GM19099 (cell line): ENCODE data around the gene SPINK4.

ENCODE experiments used
- POLR2A ChIP-seq: IDR thresholded peaks from 3 replicates; pipeline ENCODE4 v1.6.1; 2011; ENCODE audit warnings: low read depth; ENCODE audit not compliant: insufficient read length; ENCODE audit errors: extremely low read depth

Gene SPINK4

GRCh38 chr9:33291031-33291397 lies 51.0 kb downstream of the SPINK4 start:
- no peak for TF ChIP-seq POLR2A

DNA sequence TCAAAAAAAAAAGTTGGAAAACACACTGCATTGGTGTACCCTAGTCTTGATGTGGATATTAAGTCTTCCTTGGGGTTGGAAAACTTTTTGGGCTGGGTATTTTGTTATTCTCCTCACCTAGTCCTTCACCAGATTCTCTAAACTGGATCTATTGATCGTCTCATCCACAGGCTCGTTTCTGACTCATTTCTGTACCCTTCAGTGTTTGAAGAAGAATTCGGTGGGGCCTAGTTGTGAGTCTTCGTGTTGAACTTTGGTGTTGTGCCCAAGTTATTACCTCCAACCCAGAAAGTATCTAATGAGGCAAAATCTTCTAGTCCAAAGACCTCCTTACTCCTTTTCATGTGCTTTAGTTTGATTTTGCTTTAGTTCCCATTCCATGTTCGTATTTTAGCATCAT lies 51.9 kb downstream of the SPINK4 start:
- TF ChIP-seq POLR2A: no peak

GRCh38 chr9:33293782-33294181 lies 53.8 kb downstream of the SPINK4 start:
- TF ChIP-seq POLR2A: no peak

GRCh38 chr9:33294670-33295432 lies 54.9 kb downstream of the SPINK4 start:
- no peak for TF ChIP-seq POLR2A

DNA sequence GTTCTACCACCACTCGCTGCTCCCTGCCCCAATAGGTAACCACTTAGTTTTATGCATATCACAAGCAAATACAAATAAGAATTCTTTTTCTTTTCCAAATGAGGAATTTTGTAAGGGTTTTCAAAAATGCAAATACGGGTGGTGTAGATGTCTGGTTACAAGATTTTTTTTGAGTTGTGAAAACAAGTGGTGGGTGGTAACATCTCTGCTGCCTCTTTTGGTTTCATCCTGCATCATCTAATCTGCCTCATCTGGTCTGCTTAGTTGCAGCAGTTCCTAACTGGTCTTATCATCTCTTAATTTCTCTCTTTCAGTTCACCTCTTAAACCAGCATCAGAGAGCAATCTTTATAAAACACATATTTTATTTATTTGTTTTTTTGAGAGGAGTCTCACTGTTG lies 55.6 kb downstream of the SPINK4 start:
- no peak for TF ChIP-seq POLR2A

DNA sequence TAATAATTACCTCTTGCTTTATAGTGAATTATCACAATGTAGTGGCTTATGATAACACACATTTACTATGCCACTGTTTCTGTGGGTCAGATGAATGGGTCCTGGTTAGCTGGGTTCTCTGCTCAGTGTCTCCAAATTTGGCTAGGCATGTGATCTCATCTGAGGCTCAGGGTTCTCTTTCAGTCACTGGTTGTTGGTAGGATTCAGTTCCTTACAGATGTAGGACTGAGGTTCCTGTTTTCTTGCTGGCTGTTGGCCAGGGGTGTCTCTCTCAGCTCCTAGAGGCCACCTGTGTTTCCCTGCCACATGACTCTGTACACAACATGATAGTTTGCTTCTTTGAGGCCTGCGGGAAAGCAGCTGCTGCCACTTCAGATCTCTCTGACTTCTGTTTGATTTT lies 57.5 kb downstream of the SPINK4 start:
- TF ChIP-seq POLR2A: no peak
